Tibial nerve (tissue), 4 donors: ENCODE data around the gene DUSP1.

Experiments used
- CTCF ChIP-seq, 5 experiments: fragments of 200-600 bp in 3 of 5; fragments of 450-650 bp in 2 of 5; sonication (generic) in 3 of 5; IDR thresholded peaks; one replicate each; pipeline ENCODE4 v1.5.1; 2016 to 2019; ENCODE audit warnings: antibody characterized with exemption in 5 of 5, mild to moderate bottlenecking in 3 of 5, moderate library complexity in 2 of 5
- EP300 ChIP-seq, 2 donors: sonication (generic); formaldehyde crosslinking; IDR thresholded peaks; one replicate each; pipeline ENCODE4 v1.6.1; 2017; ENCODE audit warnings: antibody characterized with exemption in 2 of 2, mild to moderate bottlenecking in 1 of 2
- POLR2A ChIP-seq, 2 donors: fragments of 450-650 bp; IDR thresholded peaks; one replicate each; pipeline ENCODE4 v1.6.1; 2017; ENCODE audit warnings: antibody characterized with exemption in 2 of 2, mild to moderate bottlenecking in 2 of 2, moderate library complexity in 2 of 2

GRCh38 chr5:172745406-172745805 is 25.6 kb downstream of the DUSP1 start:
- TF ChIP-seq POLR2A (IDR thresholded peaks at IDR 0.05): no peak
- TF ChIP-seq EP300 (IDR thresholded peaks at IDR 0.05): no peak
- TF ChIP-seq CTCF (IDR thresholded peaks at IDR 0.05): no peak
